ENCODE data around the gene CNTNAP5. TPM values are rescaled to one million over a fixed set of nuclear protein-coding genes. Genes with fewer than 3 reads are reported as not detected.
"Not testable (repeated sequence)": the region's sequence is repeated elsewhere in the genome, so short reads cannot be mapped to it uniquely, and the experiment has no call there.

Gene CNTNAP5
- total RNA-seq, 1 donor from 2014 or later, result 41.0 TPM

- no peak for DNase-seq
These were observed 300.8 kb downstream of the CNTNAP5 start for GRCh38 chr2:124325667-124326440.

- DNase-seq, result no peak
These were observed 302.2 kb downstream of the CNTNAP5 start for GRCh38 chr2:124327303-124327702.

GRCh38 chr2:124328397-124328796 is 303.3 kb downstream of the CNTNAP5 start:
- no peak for DNase-seq

GRCh38 chr2:124333784-124334183 is 308.7 kb downstream of the CNTNAP5 start:
- no peak for DNase-seq

- no peak for DNase-seq
These were observed 310.0 kb downstream of the CNTNAP5 start for GRCh38 chr2:124335058-124335457.

- no peak for DNase-seq
These were observed 314.6 kb downstream of the CNTNAP5 start for GRCh38 chr2:124339709-124340108.

GRCh38 chr2:124343827-124344498 is 318.9 kb downstream of the CNTNAP5 start:
- no peak for DNase-seq

GRCh38 chr2:124347209-124347608 is 322.1 kb downstream of the CNTNAP5 start:
- DNase-seq, result no peak

- DNase-seq, result no peak
These were observed 328.6 kb downstream of the CNTNAP5 start for GRCh38 chr2:124353656-124354055.

GRCh38 chr2:124354466-124354865 is 329.4 kb downstream of the CNTNAP5 start:
- no peak for DNase-seq

GRCh38 chr2:124361966-124362365 is 336.9 kb downstream of the CNTNAP5 start:
- DNase-seq, result not testable (repeated sequence)

- DNase-seq, result no peak
These were observed 344.1 kb downstream of the CNTNAP5 start for GRCh38 chr2:124369181-124369580.

GRCh38 chr2:124380221-124380749 is 355.2 kb downstream of the CNTNAP5 start:
- DNase-seq, result no peak

- DNase-seq, result no peak
These were observed 357.1 kb downstream of the CNTNAP5 start for GRCh38 chr2:124382067-124382618.

- DNase-seq, result no peak
These were observed 370.9 kb downstream of the CNTNAP5 start for GRCh38 chr2:124395961-124396360.

- DNase-seq, result no peak
These were observed 377.2 kb downstream of the CNTNAP5 start for GRCh38 chr2:124402274-124402673.

GRCh38 chr2:124407836-124408534 is 382.9 kb downstream of the CNTNAP5 start:
- not testable (repeated sequence) for DNase-seq

GRCh38 chr2:124424074-124424473 is 399.0 kb downstream of the CNTNAP5 start:
- DNase-seq, result no peak

- DNase-seq, result no peak
These were observed 401.0 kb downstream of the CNTNAP5 start for GRCh38 chr2:124426122-124426521.

GRCh38 chr2:124426625-124427024 is 401.5 kb downstream of the CNTNAP5 start:
- no peak for DNase-seq

- DNase-seq, result no peak
These were observed 412.7 kb downstream of the CNTNAP5 start for GRCh38 chr2:124437811-124438210.

GRCh38 chr2:124450481-124450880 is 425.4 kb downstream of the CNTNAP5 start:
- DNase-seq, result no peak

- no peak for DNase-seq
These were observed 451.2 kb downstream of the CNTNAP5 start for GRCh38 chr2:124476291-124476690.
